HG02763 (cell line): ENCODE results near the gene KRT33B.
"Not testable (repeated sequence)": the region's sequence is repeated elsewhere in the genome, so short reads cannot be mapped to it uniquely, and the experiment has no call there.

Source experiments
- ATAC-seq: cut with Tn5 transposase; IDR thresholded peaks from one replicate; pipeline ENCODE4 v1.9.1; 2021; ENCODE audit warnings: mild to moderate bottlenecking, moderate library complexity; ENCODE audit not compliant: unreplicated experiment

Gene KRT33B

GRCh38 chr17:41394254-41394996 is 24.8 kb upstream of the KRT33B start:
- no peak for ATAC-seq

DNA sequence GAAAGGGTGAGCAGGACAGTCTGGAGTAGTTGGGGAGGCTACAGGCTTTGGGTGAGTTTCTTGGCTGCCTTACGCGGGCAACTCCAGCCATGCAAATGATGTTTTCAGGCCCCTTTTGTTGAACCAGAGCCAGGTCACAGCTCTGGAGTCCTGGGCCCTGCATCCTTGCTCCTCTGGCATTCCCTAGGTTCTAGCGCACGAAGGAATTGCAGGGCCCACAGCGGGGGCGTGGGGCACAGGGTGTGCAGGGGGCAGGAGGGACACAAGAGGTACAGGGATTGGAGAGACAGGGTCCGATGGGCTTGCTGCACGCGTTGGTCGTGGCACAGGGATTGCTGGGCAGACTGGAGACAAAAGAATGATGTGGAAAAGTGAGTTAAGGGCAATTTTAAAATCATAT is 24.2 kb upstream of the KRT33B start:
- ATAC-seq: no peak

- no peak for ATAC-seq
Observed at GRCh38 chr17:41393294-41393693, 23.7 kb upstream of the KRT33B start.

DNA sequence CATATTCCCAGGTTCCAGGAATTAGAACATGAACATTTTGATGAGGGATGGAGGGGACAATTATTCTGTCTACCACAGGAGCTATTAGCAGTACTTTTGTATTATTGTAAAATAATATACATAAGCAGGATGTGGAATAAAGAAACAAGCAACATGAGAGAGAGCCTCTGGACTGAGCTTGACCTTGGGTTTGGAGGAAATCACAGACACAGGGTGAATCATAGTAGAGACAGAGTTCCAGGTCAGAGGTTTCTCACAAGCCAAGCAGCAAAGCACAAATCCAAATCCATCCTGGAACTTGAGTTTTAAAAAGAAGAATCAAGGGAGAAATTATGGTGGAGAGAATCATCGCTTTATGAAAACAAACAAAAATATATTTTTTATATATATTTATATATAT is 22.7 kb upstream of the KRT33B start:
- no peak for ATAC-seq

GRCh38 chr17:41391535-41391934 is 21.9 kb upstream of the KRT33B start:
- no peak for ATAC-seq

DNA sequence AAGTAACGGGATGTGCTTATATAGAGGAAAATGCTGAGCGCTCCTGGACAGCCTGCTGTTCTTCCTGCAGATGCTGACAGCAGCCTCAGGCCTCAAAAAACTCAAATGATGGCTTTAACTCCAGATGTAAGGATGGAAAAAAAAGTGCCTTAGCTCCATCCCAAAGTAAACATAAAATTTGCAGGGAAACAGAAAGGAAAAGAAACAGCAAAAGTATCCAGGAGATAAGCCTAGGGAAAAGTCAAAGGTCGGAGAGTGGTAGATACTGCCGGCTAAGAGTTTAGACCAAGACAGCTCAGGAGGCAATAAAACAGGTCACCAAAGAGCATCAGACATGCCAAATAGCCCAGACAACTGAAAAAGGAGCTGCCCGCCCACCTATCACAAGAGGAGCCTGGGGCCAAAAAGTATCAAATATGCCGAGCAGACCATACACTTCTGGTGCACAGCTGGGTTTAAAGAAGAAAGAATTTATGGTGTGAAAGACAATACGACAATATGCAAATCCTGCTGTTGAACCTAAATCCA is 20.9 kb upstream of the KRT33B start:
- no peak for ATAC-seq

- no peak for ATAC-seq
Observed at GRCh38 chr17:41387670-41388069, 18.1 kb upstream of the KRT33B start.

DNA sequence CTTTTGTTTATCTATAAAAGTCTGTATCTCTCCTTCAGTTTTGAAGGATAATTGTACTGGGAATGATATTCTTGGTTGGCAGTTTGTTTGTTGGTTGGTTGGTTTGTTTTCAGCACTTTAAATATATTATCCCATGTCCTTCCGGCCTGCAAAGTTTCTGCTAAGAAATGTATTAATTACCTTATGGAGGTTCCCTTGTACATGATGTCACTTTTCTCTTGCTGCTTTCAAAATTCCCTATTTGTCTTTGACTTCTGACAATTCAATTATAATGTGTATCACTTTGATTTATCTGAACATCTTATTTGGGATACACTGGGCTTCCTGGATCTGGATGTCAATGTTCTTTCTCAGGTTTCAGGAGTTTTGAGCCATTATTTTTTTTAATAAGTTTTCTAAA is 16.6 kb upstream of the KRT33B start:
- no peak for ATAC-seq

GRCh38 chr17:41383690-41384089 is 14.1 kb upstream of the KRT33B start:
- ATAC-seq: no peak

DNA sequence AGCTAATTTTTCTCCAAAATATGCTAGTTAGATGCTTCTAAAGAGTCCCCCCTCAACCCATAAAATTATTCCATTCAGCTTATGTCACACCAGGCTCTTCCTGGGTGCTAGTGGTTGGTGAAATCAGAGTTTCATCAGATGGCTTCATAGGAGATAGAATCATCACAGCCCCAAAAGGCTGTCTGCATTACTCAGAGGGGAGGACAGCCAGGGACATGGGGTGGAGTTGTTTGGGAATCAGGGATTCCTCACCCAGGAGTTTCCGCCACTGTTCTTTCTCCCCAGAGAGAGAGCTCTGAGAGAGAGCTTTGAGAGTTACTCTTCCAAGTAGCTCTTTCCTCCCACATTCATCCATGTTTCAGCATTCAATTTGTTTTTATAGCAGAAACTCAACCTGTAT is 12.8 kb upstream of the KRT33B start:
- no peak for ATAC-seq

DNA sequence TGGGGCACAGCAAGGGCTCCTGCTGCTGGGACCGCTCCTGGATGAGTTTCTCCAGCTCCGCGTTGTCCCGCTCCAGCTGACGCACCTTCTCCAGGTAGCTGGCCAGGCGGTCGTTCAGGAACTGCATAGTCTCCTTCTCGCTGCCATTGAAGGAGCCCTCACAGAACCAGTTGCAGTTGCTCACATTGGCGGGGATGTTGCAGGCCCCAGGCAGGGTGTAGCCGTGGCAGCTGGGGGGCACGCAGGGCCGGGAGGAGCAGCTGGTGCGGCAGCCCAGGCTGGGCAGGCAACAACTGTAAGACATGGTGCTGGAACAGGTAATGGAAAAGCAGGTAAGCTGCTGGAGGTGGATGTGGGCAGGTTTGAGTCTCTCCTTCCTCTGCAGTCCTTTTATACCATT is 12.3 kb upstream of the KRT33B start, which contains the start of gene KRT34:
KRT34 (minus strand) TSS at position 364 of the 400 bp plus-strand sequence; CDS start at position 304, 60 bp downstream.
- ATAC-seq: not testable (repeated sequence)

DNA sequence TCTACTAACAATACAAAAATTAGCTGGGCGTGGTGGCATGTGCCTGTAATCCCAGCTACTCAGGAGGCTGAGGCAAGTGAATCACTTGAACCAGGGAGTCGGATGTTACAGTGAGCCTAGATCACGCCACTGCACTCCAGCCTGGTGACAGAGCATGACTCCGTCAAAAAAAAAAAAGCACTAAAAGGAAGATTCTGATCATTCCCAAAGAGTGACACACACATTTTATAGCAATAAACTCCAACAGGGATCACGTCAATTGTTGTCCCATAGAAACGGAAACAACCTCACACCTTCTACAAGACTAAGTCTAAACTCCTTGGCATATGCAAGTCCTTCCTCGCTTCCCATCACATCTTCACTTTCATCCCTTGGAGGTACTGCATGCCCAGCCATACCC is 10.5 kb upstream of the KRT33B start:
- not testable (repeated sequence) for ATAC-seq

GRCh38 chr17:41377546-41377945 is 7.9 kb upstream of the KRT33B start:
- no peak for ATAC-seq

- no peak for ATAC-seq
Observed at GRCh38 chr17:41369023-41369422, 590 bp downstream of the KRT33B start.

GRCh38 chr17:41367426-41368075 is 2.1 kb downstream of the KRT33B start:
- ATAC-seq: no peak

GRCh38 chr17:41366070-41366469 is 3.5 kb downstream of the KRT33B start:
- ATAC-seq: no peak

DNA sequence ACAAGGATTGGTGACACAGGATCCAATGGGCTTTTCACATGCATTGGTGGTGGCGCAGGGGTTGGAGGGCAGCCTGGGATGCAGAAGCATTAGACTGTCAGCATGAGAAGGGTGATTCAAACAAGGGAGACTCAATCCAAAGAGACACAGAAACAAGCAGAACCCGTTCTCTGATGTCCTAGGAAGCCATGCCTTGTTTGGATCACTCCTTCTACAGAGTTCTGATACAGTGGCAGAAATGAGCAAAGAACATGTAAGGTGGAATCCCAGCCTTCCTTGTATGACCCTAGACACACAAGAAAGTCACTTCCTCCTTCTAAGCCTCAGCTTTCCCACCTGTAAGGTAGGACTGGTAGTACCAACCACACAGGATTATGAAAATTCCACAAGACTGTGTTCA is 5.7 kb downstream of the KRT33B start:
- no peak for ATAC-seq

- no peak for ATAC-seq
Observed at GRCh38 chr17:41360296-41360995, 9.2 kb downstream of the KRT33B start.

DNA sequence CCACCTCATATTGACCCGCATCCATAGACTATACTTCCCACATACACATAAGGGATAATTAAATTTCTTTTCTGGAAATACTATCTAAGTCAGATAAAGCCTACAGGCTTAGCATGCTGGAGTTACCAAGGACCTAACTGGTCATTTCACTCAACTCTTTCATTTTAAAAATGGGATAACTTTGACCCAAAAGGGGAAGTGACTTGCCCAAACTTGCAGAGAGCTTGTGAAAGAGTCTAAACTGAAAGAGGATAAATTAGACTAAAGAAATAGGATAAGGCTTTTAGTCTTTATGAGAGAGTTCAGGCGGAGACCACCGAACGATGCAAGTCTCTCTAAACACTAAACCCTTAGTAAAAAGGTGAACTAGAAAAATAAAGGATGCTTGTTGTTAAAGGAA is 15.1 kb downstream of the KRT33B start:
- no peak for ATAC-seq

DNA sequence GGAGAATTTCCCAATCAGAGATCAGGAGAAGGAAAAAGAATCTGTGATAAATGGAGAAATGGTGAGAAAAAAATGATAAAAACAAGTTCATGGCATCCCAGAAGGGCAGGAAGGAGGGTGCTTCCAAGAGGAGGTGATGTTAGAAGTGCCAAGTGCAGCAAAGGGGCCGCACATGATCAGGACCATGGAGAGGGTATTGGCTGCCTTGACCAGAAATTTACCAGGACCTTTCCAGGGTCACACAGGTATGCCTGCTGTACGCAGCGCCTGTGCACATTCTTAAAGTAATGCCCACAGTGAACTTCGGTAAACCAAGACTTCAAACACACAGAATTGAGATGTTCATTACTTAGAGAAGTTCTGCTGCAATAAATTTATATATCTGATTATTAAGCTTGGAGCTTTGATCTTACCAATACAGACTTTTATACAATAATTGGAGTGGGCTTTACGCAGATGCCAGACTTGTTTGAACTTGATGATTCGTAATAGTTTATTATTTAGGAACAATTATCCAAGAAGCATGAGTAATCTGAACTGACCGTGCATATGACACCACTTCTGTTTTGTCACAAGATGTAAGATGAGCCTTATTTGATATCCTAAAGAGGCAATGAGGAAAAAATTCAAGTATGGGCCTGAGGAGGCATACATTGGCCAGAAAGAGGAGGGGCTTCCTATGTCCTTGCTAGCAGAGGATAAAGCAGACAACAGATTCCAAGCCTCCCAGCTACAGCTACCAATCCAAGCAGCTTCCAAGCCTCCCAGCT is 16.8 kb downstream of the KRT33B start:
- ATAC-seq: no peak

DNA sequence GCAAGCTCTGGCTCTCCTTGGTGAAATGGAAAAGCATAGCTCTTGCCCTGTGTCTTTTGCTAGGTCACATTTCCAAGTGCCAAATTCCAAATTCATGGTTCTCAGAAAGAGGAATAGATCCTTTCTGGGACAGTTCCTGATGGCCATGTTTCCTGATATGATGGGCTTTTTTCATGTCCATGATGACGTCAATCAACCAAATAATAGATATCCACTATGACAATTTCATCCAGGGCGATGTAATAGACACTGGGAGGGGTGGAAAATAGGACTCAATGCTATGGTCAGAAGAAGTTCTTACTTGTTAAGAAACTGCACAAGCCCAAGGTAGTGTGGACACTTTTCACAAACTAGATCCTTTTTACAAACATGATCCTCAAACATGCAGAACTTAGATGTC is 18.4 kb downstream of the KRT33B start:
- no peak for ATAC-seq
